ENCODE results near the gene FHIT.

- TF ChIP-seq POLR2AphosphoS5 (IDR thresholded peaks at IDR 0.05) (no peak), CTCF (IDR thresholded peaks at IDR 0.05) (no peak), POLR2A (IDR thresholded peaks at IDR 0.05) (no peak), EP300 (IDR thresholded peaks at IDR 0.05) (no peak)
Observed at GRCh38 chr3:60274098-60274497, 977.2 kb downstream of the FHIT start.

All from suprapubic skin (tissue), 4 donors.